GM21526 (cell line): ENCODE measurements around the gene KAT5.
A peak's percentile ranks its signal among the peaks of the same experiment; 100 is the strongest.
"Not testable (repeated sequence)": the region's sequence is repeated elsewhere in the genome, so short reads cannot be mapped to it uniquely, and the experiment has no call there.

Experiments used
- ATAC-seq: cut with Tn5 transposase; IDR thresholded peaks from one replicate; pipeline ENCODE4 v1.9.1; 2021; ENCODE audit warnings: moderate library complexity; ENCODE audit not compliant: unreplicated experiment, low FRiP score

KAT5 gene

DNA sequence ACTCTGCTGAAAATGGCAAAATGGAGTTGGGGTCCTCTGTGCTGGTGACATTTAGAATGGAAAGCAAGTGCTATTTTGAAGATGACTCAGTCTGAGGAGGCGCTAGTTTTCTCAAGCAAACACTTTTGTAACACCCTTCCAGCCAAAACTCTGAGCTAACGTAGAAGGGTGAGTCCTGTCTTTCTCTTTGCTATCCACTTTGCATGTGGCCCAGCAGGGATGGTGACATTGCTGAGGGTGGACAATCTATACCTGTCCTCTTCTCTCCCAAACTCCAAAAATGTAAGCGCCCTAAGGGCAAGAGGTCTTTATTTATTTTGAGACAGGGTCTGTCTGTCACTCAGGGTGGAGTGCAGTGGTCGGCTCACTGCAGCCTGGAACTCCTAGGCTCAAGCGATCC, 3.6 kb upstream of the KAT5 start:
- no peak for ATAC-seq

DNA sequence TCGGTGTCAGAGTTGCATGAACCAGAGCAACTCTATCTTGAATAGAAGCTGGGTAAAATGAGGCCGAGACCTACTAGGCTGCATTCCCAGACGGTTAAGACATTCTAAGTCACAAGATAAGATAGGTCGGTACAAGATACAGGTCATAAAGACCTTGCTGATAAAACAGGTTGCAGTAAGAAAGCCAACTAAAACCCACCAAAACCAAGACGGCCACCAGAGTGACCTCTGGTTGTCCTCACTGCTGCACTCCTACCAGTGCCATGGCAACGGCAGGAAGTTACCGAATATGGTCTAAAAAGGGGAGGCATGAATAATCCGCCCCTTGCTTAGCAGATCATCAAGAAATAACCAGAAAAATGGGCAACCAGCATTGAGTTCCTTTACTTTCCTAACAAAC, 2.4 kb upstream of the KAT5 start:
- ATAC-seq = no peak

- ATAC-seq = no peak
Measured at GRCh38 chr11:65710421-65710820, 1.6 kb upstream of the KAT5 start.

DNA sequence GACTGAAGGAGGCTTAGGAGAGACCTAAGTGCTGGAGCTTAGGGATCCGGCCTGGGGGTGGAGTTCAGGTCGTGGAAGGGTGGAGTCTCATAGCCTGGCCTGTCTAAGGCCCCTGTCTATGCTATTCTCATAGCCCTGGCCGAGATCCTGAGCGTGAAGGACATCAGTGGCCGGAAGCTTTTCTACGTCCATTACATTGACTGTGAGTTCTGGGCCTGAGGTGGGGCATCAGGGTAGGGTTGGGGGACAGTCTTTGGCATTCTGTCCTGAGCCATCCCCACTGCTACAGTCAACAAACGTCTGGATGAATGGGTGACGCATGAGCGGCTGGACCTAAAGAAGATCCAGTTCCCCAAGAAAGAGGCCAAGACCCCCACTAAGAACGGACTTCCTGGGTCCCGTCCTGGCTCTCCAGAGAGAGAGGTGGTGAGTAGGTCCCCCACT, 603 bp downstream of the KAT5 start:
- ATAC-seq = peak; percentile 35

DNA sequence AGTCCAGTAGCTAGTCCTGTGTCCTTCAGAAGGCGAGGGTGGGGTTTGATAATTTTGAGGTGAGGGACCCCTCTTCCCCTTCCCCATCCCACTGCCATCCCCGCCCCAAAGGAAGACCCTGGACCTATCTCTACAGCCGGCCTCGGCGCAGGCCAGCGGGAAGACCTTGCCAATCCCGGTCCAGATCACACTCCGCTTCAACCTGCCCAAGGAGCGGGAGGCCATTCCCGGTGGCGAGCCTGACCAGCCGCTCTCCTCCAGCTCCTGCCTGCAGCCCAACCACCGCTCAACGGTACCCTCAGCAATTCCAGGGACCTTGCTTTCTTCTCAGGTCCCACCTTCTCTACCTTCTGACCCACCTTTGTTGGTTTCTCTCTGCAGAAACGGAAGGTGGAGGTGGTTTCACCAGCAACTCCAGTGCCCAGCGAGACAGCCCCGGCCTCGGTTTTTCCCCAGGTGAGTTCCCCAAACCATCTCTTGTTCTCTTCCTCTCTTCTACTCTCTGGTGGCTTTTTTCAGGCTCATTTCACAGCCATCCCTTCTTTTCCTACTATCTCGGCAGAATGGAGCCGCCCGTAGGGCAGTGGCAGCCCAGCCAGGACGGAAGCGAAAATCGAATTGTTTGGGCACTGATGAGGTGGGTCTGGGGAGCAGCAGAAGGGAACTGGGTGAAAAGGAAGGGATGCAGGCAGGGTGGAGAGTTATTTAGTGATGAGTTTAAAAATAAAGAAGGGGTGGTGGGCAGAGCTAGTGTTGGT, 1.3 kb downstream of the KAT5 start:
- no peak for ATAC-seq

DNA sequence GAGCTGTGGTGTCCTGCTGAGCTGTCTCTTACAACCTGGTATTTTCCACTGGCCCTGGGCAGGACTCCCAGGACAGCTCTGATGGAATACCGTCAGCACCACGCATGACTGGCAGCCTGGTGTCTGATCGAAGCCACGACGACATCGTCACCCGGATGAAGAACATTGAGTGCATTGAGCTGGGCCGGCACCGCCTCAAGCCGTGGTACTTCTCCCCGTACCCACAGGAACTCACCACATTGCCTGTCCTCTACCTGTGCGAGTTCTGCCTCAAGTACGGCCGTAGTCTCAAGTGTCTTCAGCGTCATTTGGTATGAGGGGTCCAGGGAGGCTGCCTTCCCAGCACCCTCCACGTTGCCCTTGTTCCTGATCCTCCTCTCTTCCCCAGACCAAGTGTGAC, 2.4 kb downstream of the KAT5 start:
- ATAC-seq = no peak

- no peak for ATAC-seq
Measured at GRCh38 chr11:65716302-65716701, 4.2 kb downstream of the KAT5 start.

DNA sequence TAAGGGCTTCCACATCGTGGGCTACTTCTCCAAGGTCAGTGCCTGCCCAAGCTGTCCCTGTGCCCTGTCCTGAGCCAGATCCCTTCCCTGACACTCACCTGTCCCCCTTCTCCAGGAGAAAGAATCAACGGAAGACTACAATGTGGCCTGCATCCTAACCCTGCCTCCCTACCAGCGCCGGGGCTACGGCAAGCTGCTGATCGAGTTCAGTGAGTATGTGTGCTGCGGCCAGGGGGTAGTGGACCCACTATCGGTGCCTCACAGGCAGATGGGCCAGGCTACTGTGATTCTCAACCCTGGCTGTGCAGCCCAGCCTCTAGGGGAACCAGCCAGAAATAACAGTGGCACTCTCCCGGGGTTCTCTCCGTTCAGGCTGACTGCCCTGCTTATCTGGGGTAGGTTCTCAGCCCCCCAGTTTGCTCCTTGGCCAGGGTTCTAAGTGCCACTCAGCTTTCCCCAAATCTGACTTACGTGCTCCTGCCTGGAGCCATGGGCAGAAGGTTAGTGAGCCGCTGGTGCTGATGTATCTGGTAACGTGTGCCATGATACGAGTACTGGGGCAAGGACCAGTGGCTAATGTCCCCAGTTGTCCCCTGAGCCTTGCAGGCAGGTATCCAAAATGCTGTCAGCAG, 4.8 kb downstream of the KAT5 start:
- no peak for ATAC-seq

DNA sequence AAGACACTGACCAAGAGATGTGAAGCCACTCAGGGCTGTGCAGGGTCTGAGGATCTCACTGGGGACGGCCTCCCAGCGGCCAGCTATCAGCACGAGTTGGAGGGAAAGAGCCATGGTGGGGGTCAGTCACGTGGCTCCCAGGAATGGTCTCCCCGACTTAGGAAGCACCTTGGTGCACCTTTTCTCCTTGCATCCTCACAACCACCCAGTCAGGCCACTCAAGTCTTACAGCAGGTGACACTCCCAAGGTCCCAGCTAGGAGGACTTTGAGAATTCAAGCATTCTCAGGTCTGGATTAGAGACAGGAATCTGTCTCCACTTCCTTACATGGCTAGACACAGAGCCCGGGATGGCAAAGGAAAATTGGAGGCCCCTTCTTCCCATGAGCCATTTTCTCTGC, 5.9 kb downstream of the KAT5 start:
- no peak for ATAC-seq

DNA sequence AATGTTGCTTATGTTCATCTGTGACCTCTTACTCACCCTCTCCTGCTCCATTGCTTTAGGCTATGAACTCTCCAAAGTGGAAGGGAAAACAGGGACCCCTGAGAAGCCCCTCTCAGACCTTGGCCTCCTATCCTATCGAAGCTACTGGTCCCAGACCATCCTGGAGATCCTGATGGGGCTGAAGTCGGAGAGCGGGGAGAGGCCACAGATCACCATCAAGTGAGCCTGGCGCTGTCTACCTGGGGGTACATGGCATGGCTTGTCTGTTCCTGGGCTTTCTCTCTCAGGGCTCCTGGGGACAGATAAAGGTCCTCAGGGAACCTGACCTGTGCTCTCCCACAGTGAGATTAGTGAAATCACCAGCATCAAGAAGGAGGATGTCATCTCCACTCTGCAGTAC, 6.5 kb downstream of the KAT5 start:
- ATAC-seq = no peak

DNA sequence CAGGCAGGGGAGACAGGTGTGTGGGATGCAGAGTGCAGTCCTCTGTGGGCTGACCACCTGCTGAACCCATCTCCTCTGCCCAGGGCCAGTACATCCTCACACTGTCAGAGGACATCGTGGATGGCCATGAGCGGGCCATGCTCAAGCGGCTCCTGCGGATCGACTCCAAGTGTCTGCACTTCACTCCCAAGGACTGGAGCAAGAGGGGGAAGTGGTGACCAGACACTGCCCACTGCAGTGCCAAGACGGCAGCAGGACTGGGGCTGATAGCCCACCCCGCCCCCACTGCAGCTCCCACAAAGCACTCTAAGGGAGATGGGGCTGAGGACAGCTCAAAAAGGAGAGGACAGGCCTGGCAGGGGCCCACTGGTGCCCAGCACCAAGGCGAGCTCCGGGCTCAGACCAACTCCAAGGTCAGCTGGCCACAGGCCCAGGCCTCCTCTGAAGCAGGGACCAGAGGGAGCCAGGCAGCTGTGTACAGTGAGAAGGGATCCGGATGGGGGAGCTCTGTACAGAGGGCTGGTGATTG, 7.0 kb downstream of the KAT5 start:
- no peak for ATAC-seq

GRCh38 chr11:65719871-65720210, 7.8 kb downstream of the KAT5 start:
- ATAC-seq = no peak

- ATAC-seq = peak; percentile 52
Measured at GRCh38 chr11:65720211-65720934, 8.3 kb downstream of the KAT5 start, which contains the start of gene RNASEH2C. TSS of gene RNASEH2C (minus strand) at chr11:65720798. CDS start at chr11:65720758, 40 bp downstream.

GRCh38 chr11:65722261-65722660, 10.2 kb downstream of the KAT5 start:
- ATAC-seq = no peak

DNA sequence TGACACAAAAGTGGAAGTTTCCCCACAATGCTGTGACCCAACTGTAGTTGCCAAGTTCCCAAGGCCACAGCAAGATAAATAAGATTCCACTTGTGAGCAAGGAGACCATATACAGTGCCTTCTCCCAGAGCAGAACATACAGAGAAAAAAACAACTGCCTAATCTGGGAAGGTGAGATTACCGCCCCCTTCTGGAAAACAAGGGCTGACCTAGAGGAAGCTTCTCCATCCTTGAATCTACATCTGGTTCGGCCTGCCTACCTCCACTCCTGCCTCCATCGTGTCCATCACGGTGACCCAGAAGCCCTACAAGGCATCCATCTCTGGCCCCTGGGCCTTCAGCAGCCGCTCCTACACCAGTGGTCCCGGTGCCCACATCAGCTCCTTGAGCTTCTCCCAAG, 14.6 kb downstream of the KAT5 start:
- ATAC-seq = no peak

DNA sequence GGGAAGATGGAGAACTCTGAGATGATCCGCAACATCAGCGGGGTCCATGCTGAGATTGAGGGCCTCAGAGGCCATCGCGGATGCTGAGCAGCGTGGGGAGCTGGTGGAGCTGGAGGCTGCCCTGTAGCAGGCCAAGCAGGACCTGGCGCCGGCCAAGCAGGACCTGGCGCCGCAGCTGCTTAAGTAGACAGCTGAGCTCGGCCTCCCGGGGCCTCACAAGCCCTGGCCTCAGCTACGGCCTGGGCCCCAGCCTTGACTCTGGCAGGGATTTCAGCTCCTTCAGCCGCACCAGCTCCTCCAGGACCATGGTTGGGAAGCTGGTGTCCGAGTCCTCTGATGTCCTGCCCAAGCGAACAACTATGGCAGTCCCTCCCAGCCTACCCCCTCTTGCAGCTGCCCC, 15.8 kb downstream of the KAT5 start:
- ATAC-seq = no peak

- ATAC-seq = no peak
Measured at GRCh38 chr11:65730461-65730860, 18.4 kb downstream of the KAT5 start.

DNA sequence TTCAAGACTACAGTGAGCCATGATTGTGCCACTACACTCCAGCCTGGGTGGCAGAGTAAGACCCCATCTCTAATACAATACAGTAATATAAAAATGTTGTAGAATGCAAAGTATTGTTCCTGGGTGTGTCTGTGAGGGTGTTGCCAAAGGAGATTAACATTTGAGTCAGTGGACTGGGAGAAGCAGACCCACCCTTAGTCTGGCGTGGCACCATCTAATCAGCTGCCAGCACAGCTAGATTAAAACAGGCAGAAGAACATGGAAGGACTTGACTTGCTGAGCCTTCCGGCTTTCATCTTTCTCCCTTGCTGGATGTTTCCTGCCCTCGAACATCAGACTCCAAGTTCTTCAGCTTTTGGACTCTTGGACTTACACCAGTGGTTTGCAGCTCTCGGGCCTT, 23.1 kb downstream of the KAT5 start:
- ATAC-seq = not testable (repeated sequence)

- no peak for ATAC-seq
Measured at GRCh38 chr11:65736810-65737209, 24.8 kb downstream of the KAT5 start.

GRCh38 chr11:65739022-65739421, 27.0 kb downstream of the KAT5 start:
- no peak for ATAC-seq

GRCh38 chr11:65741185-65741584, 29.1 kb downstream of the KAT5 start:
- ATAC-seq = no peak
